Liver (tissue), 9 donors: ENCODE results near the gene EIF4G2. TPM values are rescaled to one million over a fixed set of nuclear protein-coding genes. Genes with fewer than 3 reads are reported as not detected.

Experiments
- DNase-seq: peaks from one replicate; pipeline ENCODE4 v3.0.0-alpha.2; 2017; ENCODE audit warnings: low spot score
- H3K27ac ChIP-seq, 2 donors: one replicate each; pipeline ENCODE4 v1.7.0; 2013; ENCODE audit warnings: inconsistent platforms in 2 of 2, low read length in 2 of 2, control low read depth in 1 of 2, low read depth in 1 of 2, mild to moderate bottlenecking in 1 of 2
- H3K27me3 ChIP-seq, 4 donors: one replicate each; pipeline versions ENCODE4 v1.6.1 to v1.7.0; 2013; ENCODE audit warnings: low read length in 3 of 4, inconsistent platforms in 1 of 4, mild to moderate bottlenecking in 1 of 4, moderate library complexity in 1 of 4; ENCODE audit not compliant: control insufficient read depth in 4 of 4, insufficient read depth in 4 of 4
- H3K36me3 ChIP-seq, 4 donors: one replicate each; pipeline versions ENCODE4 v1.6.1 to v1.7.0; 2013; ENCODE audit warnings: low read length in 3 of 4, mild to moderate bottlenecking in 3 of 4, low read depth in 1 of 4, moderate library complexity in 1 of 4; ENCODE audit not compliant: control insufficient read depth in 4 of 4, insufficient read depth in 3 of 4
- H3K4me1 ChIP-seq, 4 donors: one replicate each; pipeline versions ENCODE4 v1.6.1 to v1.7.0; 2013; ENCODE audit warnings: low read length in 3 of 4, mild to moderate bottlenecking in 3 of 4, moderate library complexity in 1 of 4; ENCODE audit not compliant: control insufficient read depth in 4 of 4, insufficient read depth in 4 of 4
- H3K4me3 ChIP-seq, 3 donors: one replicate each; pipeline versions ENCODE4 v1.6.1 to v1.7.0; 2013; ENCODE audit warnings: low read length in 3 of 3, control low read depth in 1 of 3, low read depth in 1 of 3, mild to moderate bottlenecking in 1 of 3
- H3K9ac ChIP-seq, 2 donors: one replicate each; pipeline ENCODE4 v1.7.0; 2013; ENCODE audit warnings: low read length in 2 of 2, mild to moderate bottlenecking in 2 of 2, moderate library complexity in 2 of 2, control low read depth in 1 of 2, low read depth in 1 of 2
- H3K9me3 ChIP-seq, 4 donors: one replicate each; pipeline versions ENCODE4 v1.6.1 to v1.7.0; 2013; ENCODE audit warnings: low read length in 3 of 4; ENCODE audit not compliant: control insufficient read depth in 4 of 4
- EGR1 ChIP-seq, 2 donors: IDR thresholded peaks; 2 replicates each; pipeline ENCODE4 v1.6.1; 2016 to 2018; ENCODE audit warnings: antibody characterized with exemption in 2 of 2, low read depth in 2 of 2
- FOXA1 ChIP-seq: IDR thresholded peaks from 2 replicates; pipeline ENCODE4 v1.6.1; 2016; ENCODE audit warnings: antibody characterized with exemption
- FOXA2 ChIP-seq: IDR thresholded peaks from 2 replicates; pipeline ENCODE4 v1.6.1; 2016; ENCODE audit warnings: antibody characterized with exemption
- GABPA ChIP-seq, 2 donors: IDR thresholded peaks in 1 of 2; conservative IDR thresholded peaks in 1 of 2; 2 replicates each; pipeline ENCODE4 v1.6.1; 2016; ENCODE audit warnings: antibody characterized with exemption in 2 of 2, mild to moderate bottlenecking in 1 of 2, moderate library complexity in 1 of 2
- HNF4A ChIP-seq, 2 donors: conservative IDR thresholded peaks; 2 replicates each; pipeline ENCODE4 v1.6.1; 2016; ENCODE audit warnings: antibody characterized with exemption in 2 of 2, mild to moderate bottlenecking in 2 of 2
- HNF4G ChIP-seq: IDR thresholded peaks from 2 replicates; pipeline ENCODE4 v1.6.1; 2016; ENCODE audit warnings: antibody characterized with exemption
- JUND ChIP-seq, 2 donors: IDR thresholded peaks; 2 replicates each; pipeline ENCODE4 v1.6.1; 2016; ENCODE audit warnings: antibody characterized with exemption in 2 of 2
- NR2F2 ChIP-seq: IDR thresholded peaks from 2 replicates; pipeline ENCODE4 v1.6.1; 2016; ENCODE audit warnings: antibody characterized with exemption
- RAD21 ChIP-seq, 2 donors: IDR thresholded peaks; 2 replicates each; pipeline ENCODE4 v1.6.1; 2016; ENCODE audit warnings: antibody characterized with exemption in 2 of 2, mild to moderate bottlenecking in 2 of 2
- RXRA ChIP-seq, 2 donors: IDR thresholded peaks; 2 replicates each; pipeline ENCODE4 v1.6.1; 2017 to 2018; ENCODE audit warnings: antibody characterized with exemption in 2 of 2, mild to moderate bottlenecking in 1 of 2
- SP1 ChIP-seq: IDR thresholded peaks from 2 replicates; pipeline ENCODE4 v1.6.1; 2018; ENCODE audit warnings: antibody characterized with exemption, mild to moderate bottlenecking
- TAF1 ChIP-seq: conservative IDR thresholded peaks from 2 replicates; pipeline ENCODE4 v1.6.1; 2016; ENCODE audit warnings: antibody characterized with exemption, mild to moderate bottlenecking
- YY1 ChIP-seq: IDR thresholded peaks from 2 replicates; pipeline ENCODE4 v1.6.1; 2016; ENCODE audit warnings: antibody characterized with exemption, mild to moderate bottlenecking
- WGBS: extraction: QIAGEN DNeasy Blood & Tissue Kit; methylation state at CpG from one replicate; pipeline ENCODE4 v1.1.7; 2013; 5-methylcytosine and 5-hydroxymethylcytosine counted together
- polyA plus RNA-seq, 2 donors: library from polyadenylated mRNA; stranded (reverse) in 1 of 2; unstranded in 1 of 2; fragments of 200-250 nt in 1 of 2; fragments of >200 nt in 1 of 2; fragmentation: Nextera tagmentation in 1 of 2; extraction: Ambion mirVana in 1 of 2; gene quantifications; one replicate each; pipeline versions ENCODE4 v1.2.1 to v1.2.3, GENCODE V29; 2013 to 2015
- total RNA-seq, 2 donors: library from RNA; depleted of rRNA; stranded (reverse); fragments of >200 nt; gene quantifications; one replicate each; pipeline ENCODE4 v1.2.3, GENCODE V29; 2014
- TF ChIP-seq, protein P1 (sequence below): IDR thresholded peaks from 2 replicates; pipeline ENCODE4 v1.6.1; 2016; ENCODE audit warnings: antibody characterized with exemption
- TF ChIP-seq, protein P2 (sequence below): IDR thresholded peaks from 2 replicates; pipeline ENCODE4 v1.6.1; 2016; ENCODE audit warnings: antibody characterized with exemption
- TF ChIP-seq, protein P3 (sequence below): IDR thresholded peaks from 2 replicates; pipeline ENCODE4 v1.6.1; 2016; ENCODE audit warnings: antibody characterized with exemption
- TF ChIP-seq, protein P4 (sequence below): fragments of 150-350 bp; IDR thresholded peaks from 2 replicates; pipeline ENCODE4 v1.5.1; 2017; ENCODE audit warnings: improper control_type of control experiment, low read depth, low read length; ENCODE audit not compliant: missing input control
- TF ChIP-seq, protein P5 (sequence below): IDR thresholded peaks from 2 replicates; pipeline ENCODE4 v1.6.1; 2016; ENCODE audit warnings: antibody characterized with exemption, mild to moderate bottlenecking
- donor health status: healthy.
- donor health status: healthy.
- donor health status: healthy.
- donor health status: healthy.
- donor health status: healthy.

EIF4G2 gene
- total and polyA plus RNA-seq, 4 donors, result 126 to 268 (median 209) TPM

DNA sequence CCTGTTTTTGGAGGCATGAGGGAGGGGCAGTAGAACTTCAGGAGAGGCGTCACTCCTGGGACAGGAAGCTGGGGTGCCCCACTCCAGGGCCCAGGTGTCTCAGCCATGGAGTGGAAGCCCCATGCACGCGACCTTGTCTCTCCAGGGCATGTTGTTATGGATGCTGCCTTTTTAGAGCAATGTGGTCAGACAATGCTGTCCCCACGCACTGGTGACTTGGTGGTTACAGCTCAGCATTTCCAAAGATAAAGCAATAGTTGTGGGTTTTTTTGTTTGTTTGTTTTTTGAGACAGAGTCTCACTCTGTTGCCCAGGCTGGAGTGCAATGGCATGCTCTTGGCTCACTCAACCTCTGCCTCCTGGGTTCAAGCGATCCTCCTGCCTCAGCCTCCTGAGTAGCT, 22.3 kb downstream of the EIF4G2 start:
- Histone ChIP-seq H3K9me3 (no peaks in the 10 kb centered on the region), H3K4me3 (no peak overlapping the region), H3K36me3 (no peaks in the 10 kb centered on the region), H3K9ac (no peak overlapping the region), H3K4me1 (no peaks in the 10 kb centered on the region), H3K27ac (no peak overlapping the region), H3K27me3 (no peaks in the 10 kb centered on the region)
- TF ChIP-seq JUND (IDR thresholded peaks at IDR 0.05) (no peak), RXRA (IDR thresholded peaks at IDR 0.05) (no peak), SP1 (no peak), HNF4G (no peak), EGR1 (IDR thresholded peaks at IDR 0.05; ENCODE audit: low read depth in 2 of 2) (no peak), TAF1 (no peak), RAD21 (IDR thresholded peaks at IDR 0.05) (no peak), FOXA2 (no peak)
- TF ChIP-seq, protein P1, sequence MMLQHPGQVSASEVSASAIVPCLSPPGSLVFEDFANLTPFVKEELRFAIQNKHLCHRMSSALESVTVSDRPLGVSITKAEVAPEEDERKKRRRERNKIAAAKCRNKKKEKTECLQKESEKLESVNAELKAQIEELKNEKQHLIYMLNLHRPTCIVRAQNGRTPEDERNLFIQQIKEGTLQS, result no peak
- TF ChIP-seq, protein P2, sequence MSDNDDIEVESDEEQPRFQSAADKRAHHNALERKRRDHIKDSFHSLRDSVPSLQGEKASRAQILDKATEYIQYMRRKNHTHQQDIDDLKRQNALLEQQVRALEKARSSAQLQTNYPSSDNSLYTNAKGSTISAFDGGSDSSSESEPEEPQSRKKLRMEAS, result no peak
- TF ChIP-seq, protein P3, sequence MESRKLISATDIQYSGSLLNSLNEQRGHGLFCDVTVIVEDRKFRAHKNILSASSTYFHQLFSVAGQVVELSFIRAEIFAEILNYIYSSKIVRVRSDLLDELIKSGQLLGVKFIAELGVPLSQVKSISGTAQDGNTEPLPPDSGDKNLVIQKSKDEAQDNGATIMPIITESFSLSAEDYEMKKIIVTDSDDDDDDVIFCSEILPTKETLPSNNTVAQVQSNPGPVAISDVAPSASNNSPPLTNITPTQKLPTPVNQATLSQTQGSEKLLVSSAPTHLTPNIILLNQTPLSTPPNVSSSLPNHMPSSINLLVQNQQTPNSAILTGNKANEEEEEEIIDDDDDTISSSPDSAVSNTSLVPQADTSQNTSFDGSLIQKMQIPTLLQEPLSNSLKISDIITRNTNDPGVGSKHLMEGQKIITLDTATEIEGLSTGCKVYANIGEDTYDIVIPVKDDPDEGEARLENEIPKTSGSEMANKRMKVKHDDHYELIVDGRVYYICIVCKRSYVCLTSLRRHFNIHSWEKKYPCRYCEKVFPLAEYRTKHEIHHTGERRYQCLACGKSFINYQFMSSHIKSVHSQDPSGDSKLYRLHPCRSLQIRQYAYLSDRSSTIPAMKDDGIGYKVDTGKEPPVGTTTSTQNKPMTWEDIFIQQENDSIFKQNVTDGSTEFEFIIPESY, result no peak
- TF ChIP-seq, protein P4, sequence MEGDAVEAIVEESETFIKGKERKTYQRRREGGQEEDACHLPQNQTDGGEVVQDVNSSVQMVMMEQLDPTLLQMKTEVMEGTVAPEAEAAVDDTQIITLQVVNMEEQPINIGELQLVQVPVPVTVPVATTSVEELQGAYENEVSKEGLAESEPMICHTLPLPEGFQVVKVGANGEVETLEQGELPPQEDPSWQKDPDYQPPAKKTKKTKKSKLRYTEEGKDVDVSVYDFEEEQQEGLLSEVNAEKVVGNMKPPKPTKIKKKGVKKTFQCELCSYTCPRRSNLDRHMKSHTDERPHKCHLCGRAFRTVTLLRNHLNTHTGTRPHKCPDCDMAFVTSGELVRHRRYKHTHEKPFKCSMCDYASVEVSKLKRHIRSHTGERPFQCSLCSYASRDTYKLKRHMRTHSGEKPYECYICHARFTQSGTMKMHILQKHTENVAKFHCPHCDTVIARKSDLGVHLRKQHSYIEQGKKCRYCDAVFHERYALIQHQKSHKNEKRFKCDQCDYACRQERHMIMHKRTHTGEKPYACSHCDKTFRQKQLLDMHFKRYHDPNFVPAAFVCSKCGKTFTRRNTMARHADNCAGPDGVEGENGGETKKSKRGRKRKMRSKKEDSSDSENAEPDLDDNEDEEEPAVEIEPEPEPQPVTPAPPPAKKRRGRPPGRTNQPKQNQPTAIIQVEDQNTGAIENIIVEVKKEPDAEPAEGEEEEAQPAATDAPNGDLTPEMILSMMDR, result no peak
- 93% methylated on average over 5 of the region's 5 CpGs for WGBS
- DNase-seq, result no peak

DNA sequence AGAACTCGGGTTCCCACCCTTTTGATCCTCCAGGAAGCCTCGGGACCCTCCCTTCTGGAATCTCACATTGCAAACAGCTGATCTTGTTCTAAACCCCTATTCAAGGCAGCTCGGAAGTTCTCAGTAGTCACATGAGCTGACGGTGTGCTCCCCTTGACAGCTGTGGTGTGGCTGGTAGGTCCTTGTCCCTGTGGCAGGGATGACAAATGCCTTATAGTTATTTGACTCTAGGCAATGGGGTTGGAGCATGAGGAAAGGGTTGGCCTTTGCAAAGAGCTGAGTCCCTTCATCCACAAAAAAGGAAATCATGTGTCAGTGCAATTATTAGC, 23.6 kb downstream of the EIF4G2 start:
- 88% methylated on average over 4 of the region's 4 CpGs for WGBS

More for the DNA sequence above, 23.6 kb downstream of the EIF4G2 start:
- no peak overlapping the region for H3K27ac ChIP-seq
- no peak overlapping the region for H3K9ac ChIP-seq
- H3K27me3 ChIP-seq, result no peaks in the 10 kb centered on the region
- no peak overlapping the region for H3K4me3 ChIP-seq
- TF ChIP-seq, protein P1, result no peak
- TF ChIP-seq NR2F2 (no peak), JUND (IDR thresholded peaks at IDR 0.05) (no peak), SP1 (no peak), RAD21 (IDR thresholded peaks at IDR 0.05) (no peak), RXRA (IDR thresholded peaks at IDR 0.05) (no peak), HNF4A (conservative IDR thresholded peaks at IDR 0.05) (no peak), FOXA2 (no peak), GABPA (IDR thresholded peaks at IDR 0.05 in 1 of 2, conservative IDR thresholded peaks at IDR 0.05 in 1 of 2) (no peak), TAF1 (no peak), HNF4G (no peak), YY1 (no peak), FOXA1 (no peak), EGR1 (IDR thresholded peaks at IDR 0.05; ENCODE audit: low read depth in 2 of 2) (no peak)
- TF ChIP-seq, protein P2, result no peak
- TF ChIP-seq, protein P5, sequence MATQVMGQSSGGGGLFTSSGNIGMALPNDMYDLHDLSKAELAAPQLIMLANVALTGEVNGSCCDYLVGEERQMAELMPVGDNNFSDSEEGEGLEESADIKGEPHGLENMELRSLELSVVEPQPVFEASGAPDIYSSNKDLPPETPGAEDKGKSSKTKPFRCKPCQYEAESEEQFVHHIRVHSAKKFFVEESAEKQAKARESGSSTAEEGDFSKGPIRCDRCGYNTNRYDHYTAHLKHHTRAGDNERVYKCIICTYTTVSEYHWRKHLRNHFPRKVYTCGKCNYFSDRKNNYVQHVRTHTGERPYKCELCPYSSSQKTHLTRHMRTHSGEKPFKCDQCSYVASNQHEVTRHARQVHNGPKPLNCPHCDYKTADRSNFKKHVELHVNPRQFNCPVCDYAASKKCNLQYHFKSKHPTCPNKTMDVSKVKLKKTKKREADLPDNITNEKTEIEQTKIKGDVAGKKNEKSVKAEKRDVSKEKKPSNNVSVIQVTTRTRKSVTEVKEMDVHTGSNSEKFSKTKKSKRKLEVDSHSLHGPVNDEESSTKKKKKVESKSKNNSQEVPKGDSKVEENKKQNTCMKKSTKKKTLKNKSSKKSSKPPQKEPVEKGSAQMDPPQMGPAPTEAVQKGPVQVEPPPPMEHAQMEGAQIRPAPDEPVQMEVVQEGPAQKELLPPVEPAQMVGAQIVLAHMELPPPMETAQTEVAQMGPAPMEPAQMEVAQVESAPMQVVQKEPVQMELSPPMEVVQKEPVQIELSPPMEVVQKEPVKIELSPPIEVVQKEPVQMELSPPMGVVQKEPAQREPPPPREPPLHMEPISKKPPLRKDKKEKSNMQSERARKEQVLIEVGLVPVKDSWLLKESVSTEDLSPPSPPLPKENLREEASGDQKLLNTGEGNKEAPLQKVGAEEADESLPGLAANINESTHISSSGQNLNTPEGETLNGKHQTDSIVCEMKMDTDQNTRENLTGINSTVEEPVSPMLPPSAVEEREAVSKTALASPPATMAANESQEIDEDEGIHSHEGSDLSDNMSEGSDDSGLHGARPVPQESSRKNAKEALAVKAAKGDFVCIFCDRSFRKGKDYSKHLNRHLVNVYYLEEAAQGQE, result no peak
- TF ChIP-seq, protein P3, result no peak
- TF ChIP-seq, protein P4, result no peak
- H3K36me3 ChIP-seq, result peaks cover 0 to under 1% (median under 1%) of the 10 kb centered on the region in 4 donors
- no peaks in the 10 kb centered on the region for H3K4me1 ChIP-seq
- no peaks in the 10 kb centered on the region for H3K9me3 ChIP-seq
- no peak for DNase-seq
